H1 (cell line): ENCODE measurements around the gene FOXL2NB. TPM values are rescaled to one million over a fixed set of nuclear protein-coding genes. Genes with fewer than 3 reads are reported as not detected.

Experiments
- CTCF ChIA-PET: fragments of 300-600 bp; sonication (Branson Sonifier 250); formaldehyde crosslinking; loops from one replicate; lab custom pipeline; 2021; ENCODE audit not compliant: partially characterized antibody; lab: Charles Lee
- POLR2A ChIA-PET: fragments of 300-600 bp; sonication (Branson Sonifier 250); formaldehyde crosslinking; loops from one replicate; lab custom pipeline; 2021; ENCODE audit warnings: inconsistent platforms; ENCODE audit not compliant: partially characterized antibody; lab: Charles Lee
- DNase-seq, 2 experiments: peaks; one replicate each; pipeline versions ENCODE4 v3.0.0 to v3.0.0-alpha.2; 2010 to 2022; ENCODE audit warnings: low spot score in 2 of 2, low read depth in 1 of 2, mixed read lengths in 1 of 2
- FAIRE-seq: peaks from 2 replicates; lab custom pipeline; 2011; peaks lifted over from hg19 to GRCh38; lab: Jason Lieb, UNC
- H2AFZ ChIP-seq: 2 replicates; pipeline ENCODE4 v1.8.1; 2012; ENCODE audit warnings: low read length, inconsistent platforms
- H2AK5ac ChIP-seq: 2 replicates; pipeline ENCODE4 v1.6.1; 2013; ENCODE audit warnings: low read depth, low read length
- H2BK120ac ChIP-seq: replicated peaks from 2 replicates; pipeline ENCODE3; 2013; ENCODE audit warnings: low read depth, low read length, inconsistent platforms
- H2BK12ac ChIP-seq: 2 replicates; pipeline ENCODE4 v1.6.1; 2013; ENCODE audit warnings: low read depth, low read length
- H2BK15ac ChIP-seq: 2 replicates; pipeline ENCODE4 v1.6.1; 2013; ENCODE audit warnings: low read length
- H2BK20ac ChIP-seq: 2 replicates; pipeline ENCODE4 v1.6.1; 2013; ENCODE audit warnings: low read length
- H2BK5ac ChIP-seq: 2 replicates; pipeline ENCODE4 v1.6.1; 2013; ENCODE audit warnings: low read depth, low read length
- H3K14ac ChIP-seq: 2 replicates; pipeline ENCODE4 v1.6.1; 2013; ENCODE audit warnings: inconsistent platforms; ENCODE audit not compliant: insufficient read length
- H3K18ac ChIP-seq: 2 replicates; pipeline ENCODE4 v1.6.1; 2013; ENCODE audit warnings: low read length; ENCODE audit errors: extremely low read depth
- H3K23ac ChIP-seq: 2 replicates; pipeline ENCODE4 v1.6.1; 2013; ENCODE audit warnings: inconsistent platforms; ENCODE audit not compliant: insufficient read length
- H3K23me2 ChIP-seq: 2 replicates; pipeline ENCODE4 v1.6.1; 2013; ENCODE audit warnings: low read depth, low read length
- H3K27ac ChIP-seq: 2 replicates; pipeline ENCODE4 v1.6.1; 2011; ENCODE audit warnings: low read depth, low read length, inconsistent platforms
- H3K27me3 ChIP-seq, 4 experiments: replicated peaks in 1 of 4; 1 replicate in 1 of 4; 2 replicates in 3 of 4; pipeline versions ENCODE4 v1.6.1 to v1.8.1; 2011 to 2013; ENCODE audit warnings: low read length in 3 of 4, mild to moderate bottlenecking in 3 of 4, inconsistent platforms in 2 of 4, mixed read lengths in 2 of 4, moderate library complexity in 1 of 4; ENCODE audit not compliant: control insufficient read depth in 3 of 4, insufficient read depth in 3 of 4; ENCODE audit errors: extremely low read depth in 1 of 4
- H3K36me3 ChIP-seq, 4 experiments: 2 replicates each; pipeline versions ENCODE4 v1.6.1 to v1.8.1; 2011 to 2013; ENCODE audit warnings: mild to moderate bottlenecking in 4 of 4, low read length in 3 of 4, moderate library complexity in 2 of 4, control low read depth in 1 of 4, inconsistent platforms in 1 of 4; ENCODE audit not compliant: insufficient read depth in 4 of 4, control insufficient read depth in 2 of 4
- H3K4ac ChIP-seq: replicated peaks from 2 replicates; pipeline ENCODE3; 2013; ENCODE audit warnings: low read length, low read depth, mixed read lengths, inconsistent platforms; ENCODE audit not compliant: insufficient read length
- H3K4me1 ChIP-seq, 4 experiments: replicated peaks in 1 of 4; 1 replicate in 1 of 4; 2 replicates in 3 of 4; pipeline versions ENCODE4 v1.6.1 to v1.8.1; 2011 to 2013; ENCODE audit warnings: low read length in 3 of 4, inconsistent platforms in 2 of 4, mixed read lengths in 1 of 4; ENCODE audit not compliant: insufficient read depth in 4 of 4, control insufficient read depth in 3 of 4
- H3K4me2 ChIP-seq, 2 experiments: 2 replicates each; pipeline versions ENCODE4 v1.6.1 to v1.8.1; 2011 to 2013; ENCODE audit warnings: low read depth in 2 of 2, low read length in 2 of 2, control low read depth in 1 of 2, inconsistent platforms in 1 of 2, mild to moderate bottlenecking in 1 of 2; ENCODE audit not compliant: insufficient read depth in 1 of 2
- H3K4me3 ChIP-seq, 4 experiments: fragments of 200-600, 300-600 bp in 1 of 4; sonication (generic), shearing (Covaris generic), sonication (Bioruptor Twin) in 1 of 4; 2 replicates each; pipeline versions ENCODE4 v1.5.1 to v1.8.1; 2011 to 2016; ENCODE audit warnings: low read length in 4 of 4, low read depth in 3 of 4, control low read depth in 2 of 4, inconsistent platforms in 2 of 4, mild to moderate bottlenecking in 2 of 4, mixed read lengths in 1 of 4, moderate library complexity in 1 of 4; ENCODE audit not compliant: insufficient read depth in 2 of 4; ENCODE audit errors: extremely low read depth in 1 of 4
- H3K56ac ChIP-seq: replicated peaks from 2 replicates; pipeline ENCODE3; 2013; ENCODE audit warnings: low read depth, mild to moderate bottlenecking, mixed read lengths, low read length, inconsistent platforms; ENCODE audit not compliant: insufficient read length
- H3K79me1 ChIP-seq: 2 replicates; pipeline ENCODE4 v1.6.1; 2013; ENCODE audit warnings: low read depth, low read length, control low read depth
- H3K79me2 ChIP-seq, 2 experiments: 2 replicates each; pipeline versions ENCODE4 v1.6.1 to v1.8.1; 2012 to 2013; ENCODE audit warnings: low read length in 2 of 2, mild to moderate bottlenecking in 2 of 2, inconsistent platforms in 1 of 2; ENCODE audit not compliant: insufficient read depth in 2 of 2, control insufficient read depth in 1 of 2
- H3K9ac ChIP-seq, 4 experiments: replicated peaks in 1 of 4; 1 replicate in 1 of 4; 2 replicates in 3 of 4; pipeline versions ENCODE4 v1.6.1 to v1.8.1; 2011 to 2013; ENCODE audit warnings: low read depth in 3 of 4, low read length in 3 of 4, control low read depth in 2 of 4, mild to moderate bottlenecking in 2 of 4, moderate library complexity in 2 of 4, inconsistent platforms in 1 of 4; ENCODE audit errors: extremely low read depth in 1 of 4
- H3K9me3 ChIP-seq, 2 experiments: 2 replicates each; pipeline versions ENCODE4 v1.6.1 to v1.8.1; 2012 to 2013; ENCODE audit warnings: mild to moderate bottlenecking in 2 of 2, moderate library complexity in 2 of 2, control low read depth in 1 of 2, inconsistent platforms in 1 of 2, low read depth in 1 of 2, low read length in 1 of 2, mixed read lengths in 1 of 2; ENCODE audit not compliant: insufficient read depth in 2 of 2
- H4K20me1 ChIP-seq, 2 experiments: replicated peaks in 1 of 2; 2 replicates each; pipeline versions ENCODE3 to v1.8.1; 2011 to 2013; ENCODE audit warnings: inconsistent platforms in 2 of 2, low read length in 2 of 2, mild to moderate bottlenecking in 1 of 2; ENCODE audit not compliant: insufficient read depth in 2 of 2, control insufficient read depth in 1 of 2
- H4K5ac ChIP-seq: 2 replicates; pipeline ENCODE4 v1.6.1; 2013; ENCODE audit warnings: low read length, low read depth, mixed read lengths, inconsistent platforms; ENCODE audit not compliant: insufficient read length
- H4K8ac ChIP-seq: 2 replicates; pipeline ENCODE4 v1.8.0; 2013; ENCODE audit warnings: mild to moderate bottlenecking, moderate library complexity, low read length, inconsistent platforms; ENCODE audit not compliant: insufficient read depth; ENCODE audit errors: extremely low read depth
- H4K91ac ChIP-seq: replicated peaks from 2 replicates; pipeline ENCODE3; 2013; ENCODE audit warnings: low read length, mixed read lengths, inconsistent platforms; ENCODE audit not compliant: insufficient read length
- WGBS, 2 experiments: shearing (Covaris generic) in 1 of 2; methylation state at CpG; one replicate each; pipeline versions ENCODE4 v1.1.6 to v1.1.7; 2013 to 2015; ENCODE audit warnings: low lambda C conversion rate in 2 of 2, mixed read lengths in 2 of 2, inconsistent platforms in 1 of 2, low coverage in 1 of 2, missing lambda C conversion rate in 1 of 2; ENCODE audit not compliant: insufficient replicate concordance in 2 of 2, insufficient coverage in 1 of 2, insufficient read length in 1 of 2; ENCODE audit errors: extremely low coverage in 1 of 2, missing lambda C conversion rate in 1 of 2; 5-methylcytosine and 5-hydroxymethylcytosine counted together
- polyA plus RNA-seq, 7 experiments: library from polyadenylated mRNA; depleted of rRNA in 3 of 7; stranded (reverse) in 5 of 7; unstranded in 2 of 7; fragments of >200 nt in 5 of 7; fragments of 200-250 nt in 2 of 7; gene quantifications; 1 replicate in 5 of 7; 2 replicates in 1 of 7; 4 replicates in 1 of 7; pipeline versions ENCODE4 v1.2.1 to v1.2.3, GENCODE V29; 2011 to 2013; ENCODE audit warnings: missing spikeins in 2 of 7, mixed read lengths in 2 of 7
- total RNA-seq: library from RNA; stranded (reverse); fragmentation: NEBNext Ultra II Directional; extraction: Animal tissue kit (Norgen Biotek cat#: 25700); gene quantifications from 2 replicates; pipeline ENCODE4 v1.2.1, GENCODE V29; 2021

FOXL2NB gene
- total and polyA plus RNA-seq, 2 of the 8 experiments (the other 6 are each of a cell fraction or from before 2014, with no cell fraction given): 5.4 to 7.3 TPM

DNA sequence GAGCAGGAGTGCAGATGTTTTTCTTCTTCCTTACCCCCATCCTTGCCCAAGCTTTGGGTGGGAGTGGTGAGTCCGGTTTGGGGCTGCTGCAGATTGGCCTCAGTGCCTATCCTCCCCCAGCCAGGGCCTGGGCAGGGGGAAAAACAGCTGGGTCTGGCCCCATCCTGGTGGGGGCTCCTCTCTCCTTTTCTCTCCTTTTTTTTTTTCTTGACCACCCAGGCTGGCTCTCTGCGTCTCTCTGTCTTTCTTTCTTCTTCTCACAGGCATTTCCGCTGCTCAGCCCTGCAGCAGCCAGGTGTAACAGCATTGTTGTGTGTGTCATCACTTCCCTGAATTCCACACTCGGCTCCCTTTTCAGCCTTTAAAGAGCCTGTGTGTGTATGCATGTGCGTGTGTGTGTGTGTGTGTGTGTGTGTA is 2.0 kb downstream of the FOXL2NB start:
- H3K79me2 ChIP-seq: no peaks in the 10 kb centered on the region
- no peaks in the 10 kb centered on the region; a peak in 1 of 4 replicates for H3K9me3 ChIP-seq
- no peak overlapping the region for H2BK15ac ChIP-seq
- H3K4me3 ChIP-seq: peak overlapping the region; percentile 20 to 67 (median 36); a peak in 6 of 8 replicates
- DNase-seq (peak in 1 of 2 experiments; percentile 67), FAIRE-seq (peak; percentile 83)
- peak overlapping the region; percentile 91 for H2BK5ac ChIP-seq
- WGBS, 2 experiments: 3% methylated on average over 5 of the region's 5 CpGs; no CpG with 5 or more reads in 1 of the 2 experiments
- H3K9ac ChIP-seq: 0 out of 7 replicates have a peak overlapping the region, but pooled peaks of 2 of the 4 experiments have one; percentile 25 to 31
- H4K20me1 ChIP-seq: peaks cover 4 to 10% of the 10 kb centered on the region in 2 experiments
- no peak overlapping the region for H2AFZ ChIP-seq
- H2BK12ac ChIP-seq: peak overlapping the region; percentile 94
- H4K91ac ChIP-seq: peak overlapping the region; percentile 31
- POLR2A ChIA-PET: interaction anchor here (0.8 to 10.0 kb wide), 6 partner anchors 11 to 377 kb away, joined by 3 to 149 read pairs (median 4); partner anchors contain the start of gene PRR23A
- peak overlapping the region; percentile 97; the same call in 1 of the 2 replicates for H2BK20ac ChIP-seq
- H3K36me3 ChIP-seq: peaks cover 0 to 4% (median 0%) of the 10 kb centered on the region in 4 experiments; a peak in 1 of 8 replicates
- H2AK5ac ChIP-seq: no peak overlapping the region
- no peak overlapping the region for H3K4ac ChIP-seq
- no peak overlapping the region for H3K56ac ChIP-seq
- peak overlapping the region; percentile 31 for H2BK120ac ChIP-seq
- no peak overlapping the region; the same call in 1 of the 2 replicates for H4K8ac ChIP-seq
- no peak overlapping the region for H3K27ac ChIP-seq
- H3K27me3 ChIP-seq: peaks cover 60 to 86% (median 80%) of the 10 kb centered on the region in 4 experiments
- peak overlapping the region; percentile 89; the same call in 1 of the 2 replicates for H3K18ac ChIP-seq
- CTCF ChIA-PET: interaction anchor here (1.1 to 8.8 kb wide), 9 partner anchors 9 to 370 kb away, joined by 3 to 78 read pairs (median 9); no protein-coding TSS in a partner anchor
- peak overlapping the region; percentile 81 to 84 for H3K4me2 ChIP-seq
- H3K14ac ChIP-seq: no peak overlapping the region
- no peaks in the 10 kb centered on the region for H3K79me1 ChIP-seq
- no peak overlapping the region for H4K5ac ChIP-seq
- no peak overlapping the region for H3K23ac ChIP-seq
- H3K4me1 ChIP-seq: peaks cover 7 to 41% (median 18%) of the 10 kb centered on the region in 4 experiments
- H3K23me2 ChIP-seq: peaks cover 28% of the 10 kb centered on the region
